GM04503 (cell line): ENCODE measurements around the gene PLEKHD1.

Source experiments
- DNase-seq: peaks from one replicate; pipeline ENCODE4 v3.0.0-alpha.2; 2012; ENCODE audit warnings: low read depth

The PLEKHD1 gene

DNA sequence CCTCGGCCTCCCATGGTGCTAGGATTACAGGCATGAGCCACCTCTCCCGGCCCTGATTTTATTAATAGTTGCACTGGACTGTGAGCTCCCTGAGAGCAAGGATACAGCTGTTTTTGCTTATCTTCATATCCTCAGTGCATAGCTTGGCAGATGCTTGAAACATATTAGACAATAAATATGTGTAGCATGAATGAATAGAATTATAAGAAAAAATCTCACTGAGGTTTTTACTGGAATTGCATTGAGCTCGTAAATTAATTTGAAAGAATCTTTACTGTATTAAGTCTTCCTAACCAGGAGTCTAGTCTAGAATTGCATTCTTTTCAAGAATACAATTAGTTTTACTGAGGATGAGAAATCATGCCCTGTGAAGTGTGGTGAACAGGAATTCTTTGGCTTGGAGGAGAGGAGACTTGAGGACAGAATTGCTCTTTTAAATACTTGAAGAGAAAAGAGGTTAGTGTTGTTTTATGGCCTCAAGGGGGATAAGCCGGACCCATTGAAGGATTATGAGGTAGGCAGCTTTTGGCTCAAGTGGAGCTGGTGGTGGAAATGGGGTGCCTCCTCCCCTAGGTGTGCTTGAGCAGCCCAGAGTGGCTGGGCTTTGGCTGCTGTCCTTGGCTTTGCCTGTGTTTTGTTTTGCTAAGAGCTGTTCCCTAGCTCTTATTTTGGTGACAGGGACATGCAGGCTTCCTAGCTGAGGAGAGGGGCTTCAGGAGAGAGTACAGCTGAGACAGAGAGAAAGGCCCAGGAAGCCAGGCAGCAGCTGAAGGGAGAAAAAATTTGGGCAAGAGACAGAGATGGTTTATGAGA, 34.0 kb downstream of the PLEKHD1 start:
- no peak for DNase-seq

DNA sequence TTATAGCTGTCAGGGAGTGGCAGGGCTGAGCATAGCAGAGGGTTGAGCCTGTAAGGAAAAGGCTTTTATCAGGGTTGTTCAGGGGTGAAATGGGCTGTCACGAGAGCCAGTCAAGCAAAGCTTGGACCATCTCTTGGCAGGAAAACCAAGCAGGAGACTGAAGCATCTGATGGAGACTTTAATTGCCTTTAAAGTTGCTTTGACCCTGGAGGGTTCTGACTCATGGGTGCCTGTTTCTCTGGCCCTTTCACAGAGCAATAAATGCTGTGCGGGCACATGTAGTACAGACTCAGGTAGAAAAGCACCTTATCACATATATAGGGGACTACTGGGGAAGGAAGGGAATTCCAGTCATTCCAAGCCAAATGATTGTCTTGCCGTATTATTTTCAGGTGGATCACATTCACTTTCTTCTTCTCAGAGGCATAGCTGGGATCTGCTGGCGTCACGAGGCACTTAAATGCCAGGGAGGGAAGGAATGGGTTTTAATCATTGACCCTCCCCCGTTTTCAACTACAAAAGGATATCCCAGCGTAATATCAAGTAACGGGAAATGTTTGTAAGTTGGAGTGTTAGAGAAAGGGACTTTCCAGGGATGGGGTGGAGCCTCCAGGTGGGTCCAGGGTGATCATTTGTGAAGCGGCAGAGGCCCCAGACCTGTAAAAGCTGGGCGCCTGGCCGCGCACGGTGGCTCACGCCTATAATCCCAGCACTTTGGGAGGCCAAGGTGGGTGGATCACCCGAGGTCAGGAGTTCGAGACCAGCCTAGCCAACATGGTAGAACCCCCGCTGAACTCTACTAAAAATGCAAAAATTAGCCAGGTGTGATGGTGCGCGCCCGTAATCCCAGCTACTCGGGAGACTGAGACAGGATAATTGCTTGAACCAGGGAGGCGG, 34.9 kb downstream of the PLEKHD1 start:
- no peak for DNase-seq

GRCh38 chr14:69522026-69522425, 37.5 kb downstream of the PLEKHD1 start:
- no peak for DNase-seq

- no peak for DNase-seq
Observed at GRCh38 chr14:69525896-69526295, 41.4 kb downstream of the PLEKHD1 start.

DNA sequence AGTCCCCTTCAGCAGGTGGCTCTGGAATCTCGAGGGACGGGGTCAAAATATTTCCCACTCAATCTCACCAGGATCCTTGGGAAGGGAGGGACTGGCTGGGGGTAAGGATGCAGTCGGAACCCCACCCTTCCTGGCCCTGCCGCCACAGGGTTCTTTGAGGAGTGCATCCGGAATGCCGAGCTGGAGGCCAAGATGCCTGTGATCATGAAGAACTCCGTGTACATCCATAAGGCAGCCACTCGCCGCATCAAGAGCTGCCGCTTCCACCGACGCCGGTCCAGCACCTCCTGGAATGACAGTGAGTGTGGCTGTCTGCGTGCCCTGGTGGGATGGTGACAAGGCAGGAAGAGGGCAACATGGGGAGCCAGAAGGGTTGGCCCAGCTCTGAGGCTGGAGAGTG, 43.1 kb downstream of the PLEKHD1 start:
- DNase-seq, result no peak

GRCh38 chr14:69528143-69528542, 43.6 kb downstream of the PLEKHD1 start:
- DNase-seq, result no peak

DNA sequence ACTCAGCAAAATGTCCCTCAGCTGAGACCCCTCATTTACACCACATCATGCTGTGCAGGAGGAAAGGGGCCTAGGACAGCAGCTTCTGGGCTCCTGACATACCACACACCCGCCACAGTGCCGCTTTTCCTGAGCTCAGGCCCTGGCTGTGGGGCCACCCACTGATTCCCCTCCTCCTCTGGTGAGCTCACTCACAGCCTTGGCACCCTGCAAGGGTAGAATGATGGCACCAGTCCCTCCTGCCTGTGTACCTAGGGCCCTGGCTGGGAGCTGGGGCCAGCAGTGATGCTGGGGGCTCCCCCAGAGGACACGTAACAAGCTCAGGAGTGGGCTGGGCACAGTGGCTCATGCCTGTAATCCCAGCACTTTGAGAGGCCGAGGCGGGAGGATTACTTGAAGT, 44.4 kb downstream of the PLEKHD1 start:
- no peak for DNase-seq

- no peak for DNase-seq
Observed at GRCh38 chr14:69529563-69529962, 45.0 kb downstream of the PLEKHD1 start.

GRCh38 chr14:69530095-69530494, 45.6 kb downstream of the PLEKHD1 start:
- no peak for DNase-seq

GRCh38 chr14:69531135-69531534, 46.6 kb downstream of the PLEKHD1 start:
- DNase-seq, result no peak

DNA sequence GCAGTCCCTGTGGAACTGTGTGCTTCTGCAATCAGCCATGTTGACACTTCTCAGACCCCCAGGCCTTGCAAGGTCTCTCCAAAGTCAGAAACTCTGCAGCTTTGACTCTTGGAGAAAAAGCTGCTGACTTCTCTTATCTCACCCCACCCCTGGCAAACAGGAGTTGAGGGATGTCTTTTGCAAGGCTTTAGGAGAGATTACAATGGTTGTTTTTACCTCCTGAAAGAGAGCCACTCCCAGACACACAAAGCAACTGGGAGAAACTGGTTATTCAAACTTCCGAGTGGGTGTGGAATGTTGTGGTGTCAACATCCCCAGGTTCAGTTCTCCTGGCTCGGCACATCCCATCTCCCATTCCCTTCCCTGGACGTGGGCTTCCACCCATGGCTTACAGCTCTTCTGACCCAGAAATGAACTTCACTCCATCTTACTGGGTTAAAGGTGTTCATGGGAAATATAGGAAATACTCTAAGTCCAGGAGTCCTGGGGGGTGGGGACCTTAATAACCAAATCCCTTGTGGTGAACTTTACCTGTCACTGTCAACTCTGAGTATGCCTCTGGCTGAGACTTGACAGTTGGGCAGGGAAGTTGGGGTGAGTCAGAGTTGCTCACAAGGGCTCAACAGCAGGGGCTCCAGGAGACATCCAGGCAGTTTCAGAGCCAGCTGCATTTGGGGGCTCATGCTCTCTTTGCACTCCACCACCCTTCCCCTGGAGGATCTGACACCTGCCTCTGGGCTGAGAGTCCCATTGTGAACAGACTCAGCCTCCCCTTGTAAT, 48.2 kb downstream of the PLEKHD1 start:
- DNase-seq, result no peak

DNA sequence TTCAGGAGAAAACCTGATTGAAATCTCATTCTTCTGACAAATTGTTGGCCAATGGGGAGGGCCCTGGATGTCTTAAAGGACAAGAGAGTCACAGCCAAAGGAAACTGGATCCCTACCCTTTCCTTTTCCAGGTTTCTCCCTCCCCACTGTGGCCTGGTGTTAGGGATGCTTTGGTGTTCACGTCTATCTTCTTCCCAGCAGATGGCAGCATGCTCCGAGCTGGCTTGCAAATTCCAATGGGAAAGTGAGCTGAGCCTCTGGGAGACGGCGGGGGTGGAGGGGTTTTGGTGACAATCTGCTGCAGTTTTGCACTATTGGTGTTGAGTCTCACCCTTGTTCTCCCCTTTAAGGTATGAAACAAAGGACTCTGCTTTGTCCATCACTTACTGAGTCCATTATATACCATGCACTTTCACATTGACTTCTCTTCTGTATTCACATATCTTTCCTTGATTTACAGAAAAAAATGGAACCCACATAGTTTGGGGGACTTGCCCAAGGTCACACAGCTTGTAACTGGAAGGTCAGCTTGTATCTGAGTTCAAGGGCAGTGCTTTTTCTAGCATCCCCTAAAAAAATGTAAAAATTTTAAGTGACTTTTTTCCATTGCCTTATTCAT, 50.8 kb downstream of the PLEKHD1 start:
- DNase-seq, result no peak

DNA sequence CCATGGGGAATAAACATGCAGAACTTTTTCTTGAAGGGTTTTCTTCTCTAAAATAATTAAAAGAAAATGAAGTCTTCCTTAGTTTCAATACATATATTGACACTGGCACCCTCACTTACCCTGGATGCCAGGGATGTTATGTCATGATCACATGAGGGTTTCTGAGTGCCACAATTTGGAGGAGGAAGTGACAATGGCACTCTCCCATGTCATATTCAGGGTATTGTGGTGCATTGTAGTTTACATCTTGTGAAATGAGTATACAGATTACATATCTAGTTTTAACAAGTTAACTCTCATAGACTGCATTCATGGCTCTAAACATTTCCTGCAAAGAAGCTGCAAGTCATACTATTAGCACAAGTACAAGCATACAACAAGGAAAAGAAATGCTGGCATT, 52.4 kb downstream of the PLEKHD1 start:
- DNase-seq, result no peak

DNA sequence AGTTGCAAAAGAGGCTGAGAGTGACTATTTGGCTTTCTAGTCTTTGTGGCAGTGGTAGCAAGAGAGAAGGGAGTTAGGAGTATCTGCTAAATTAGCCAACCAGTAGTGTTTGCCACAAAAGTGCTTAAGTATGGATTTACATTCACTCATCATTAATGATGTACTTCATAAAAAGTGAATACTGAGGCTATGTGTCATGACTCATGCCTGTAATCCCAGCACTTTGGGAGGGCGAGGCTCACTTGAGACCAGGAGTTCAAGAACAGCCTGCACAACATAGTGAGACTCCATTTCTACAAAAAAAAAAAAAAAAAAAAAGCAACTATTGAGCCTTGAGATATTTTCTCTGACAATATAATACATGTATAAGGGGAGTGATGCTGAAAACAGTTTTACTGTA, 53.4 kb downstream of the PLEKHD1 start:
- DNase-seq, result no peak

DNA sequence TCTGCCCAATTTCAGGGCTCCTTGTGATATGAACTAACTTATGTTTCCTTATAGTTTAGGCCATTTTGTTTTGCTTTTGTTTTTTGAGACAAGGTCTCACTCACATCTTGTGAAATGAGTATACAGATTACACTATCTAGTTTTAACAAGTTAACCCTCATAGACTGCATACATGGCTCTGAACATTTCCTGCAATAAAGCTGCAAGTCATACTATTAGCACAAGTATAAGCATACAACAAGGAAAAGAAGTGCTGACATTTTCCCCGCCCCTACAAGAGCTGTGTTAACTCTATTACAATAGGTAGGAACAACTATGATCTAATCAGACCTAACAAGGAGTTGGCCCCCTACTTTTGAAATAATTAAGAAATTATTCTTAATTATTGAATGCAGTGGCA, 54.2 kb downstream of the PLEKHD1 start:
- DNase-seq, result no peak

GRCh38 chr14:69539631-69540410, 55.3 kb downstream of the PLEKHD1 start:
- peak; percentile 44 for DNase-seq

- DNase-seq, result no peak
Observed at GRCh38 chr14:69540654-69541335, 56.3 kb downstream of the PLEKHD1 start.

DNA sequence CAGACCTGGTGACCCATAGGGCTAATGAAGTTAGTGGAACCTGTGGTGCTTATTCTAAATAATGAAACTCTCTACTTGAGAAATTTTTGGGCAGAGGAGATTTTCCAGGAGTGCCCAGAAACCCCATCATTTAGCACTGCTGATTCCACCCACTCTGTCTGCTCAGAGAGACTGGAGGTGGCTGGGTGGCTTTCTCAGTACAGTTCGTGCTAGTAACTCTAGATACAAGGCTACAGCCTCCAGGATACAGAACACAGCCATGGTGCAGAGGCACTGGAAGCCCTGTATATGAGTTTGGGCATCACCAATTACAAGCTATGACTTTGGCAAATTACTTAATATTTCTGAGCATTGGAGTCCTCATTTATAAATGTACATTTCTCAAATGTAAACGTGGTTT, 57.8 kb downstream of the PLEKHD1 start:
- no peak for DNase-seq

- peak; percentile 26 for DNase-seq
Observed at GRCh38 chr14:69543341-69544115, 59.0 kb downstream of the PLEKHD1 start.
